GM12872 (cell line): ENCODE data around the gene MAP3K19.

Experiments
- CTCF ChIP-seq: IDR thresholded peaks from 3 replicates; pipeline ENCODE4 v1.5.1; 2011; ENCODE audit warnings: low read depth, mild to moderate bottlenecking, low read length, moderate library complexity; ENCODE audit not compliant: insufficient read depth

MAP3K19 gene

GRCh38 chr2:134918526-134919340 is 128.5 kb downstream of the MAP3K19 start, which contains the start of gene CCNT2:
TSS of gene CCNT2 (plus strand) at chr2:134918822. CDS start at chr2:134918855, 33 bp downstream.
- TF ChIP-seq CTCF: no peak

- peak; percentile 26; the same call in 1 of the 3 replicates for TF ChIP-seq CTCF
These were observed 129.2 kb downstream of the MAP3K19 start for GRCh38 chr2:134917888-134918525.

GRCh38 chr2:134917360-134917865 is 129.8 kb downstream of the MAP3K19 start:
- no peak for TF ChIP-seq CTCF
